ENCODE measurements around the gene GVQW3. TPM values are rescaled to one million over a fixed set of nuclear protein-coding genes. Genes with fewer than 3 reads are reported as not detected.
A peak's percentile ranks its signal among the peaks of the same experiment; 100 is the strongest.

The GVQW3 gene
- total RNA-seq, 2 experiments from 2014 or later = 2.3 to 3.3 TPM

GRCh38 chr11:76419896-76420295 is 38.8 kb downstream of the GVQW3 start:
- no peaks in the 10 kb centered on the region for H3K9me3 Mint-ChIP-seq
- peaks cover 11% of the 10 kb centered on the region for H3K4me1 Mint-ChIP-seq (ENCODE audit: low read depth)
- peak; percentile 30 for DNase-seq
- ChIA-PET CTCF (interaction anchor here (0.8 to 2.2 kb wide), 7 partner anchors 9 to 212 kb away, joined by 3 to 10 read pairs (median 5); no protein-coding TSS in a partner anchor), POLR2A (no interaction called here)
- no peaks in the 10 kb centered on the region for H3K36me3 Mint-ChIP-seq
- intact Hi-C loops (cut with micrococcal nuclease) = loop anchor here (10.0 kb wide), 1 partner anchor 215 kb away; the partner anchor contains the start of gene WNT11
- H3K27me3 Mint-ChIP-seq = peaks cover 11% of the 10 kb centered on the region
- H3K4me3 Mint-ChIP-seq = no peak overlapping the region
- no peak overlapping the region for H3K27ac Mint-ChIP-seq

- DNase-seq = peak; percentile 61
- Mint-ChIP-seq H3K27me3 (peaks cover 4% of the 10 kb centered on the region), H3K36me3 (no peaks in the 10 kb centered on the region), H3K4me3 (no peak overlapping the region), H3K4me1 (ENCODE audit: low read depth) (peaks cover 13% of the 10 kb centered on the region), H3K9me3 (no peaks in the 10 kb centered on the region), H3K27ac (no peak overlapping the region)
- intact Hi-C loops (cut with micrococcal nuclease) = loop anchor here (1.0 to 10.0 kb wide), 3 partner anchors 20 to 220 kb away; partner anchors contain the start of genes GVQW3, THAP12 and WNT11
- ChIA-PET CTCF (interaction anchor here (0.7 to 1.0 kb wide), 2 partner anchors 59 to 216 kb away, joined by 3 to 4 read pairs; no protein-coding TSS in a partner anchor), POLR2A (interaction anchor here (1.7 kb wide), 1 partner anchor 21 kb away, joined by 5 read pairs; the partner anchor contains the start of gene EMSY)
These were observed 43.3 kb downstream of the GVQW3 start for GRCh38 chr11:76424379-76424778.

GRCh38 chr11:76424891-76425290 is 43.8 kb downstream of the GVQW3 start:
- Mint-ChIP-seq H3K4me1 (ENCODE audit: low read depth) (peaks cover 13% of the 10 kb centered on the region), H3K27me3 (peaks cover 3% of the 10 kb centered on the region), H3K27ac (no peak overlapping the region), H3K36me3 (no peaks in the 10 kb centered on the region), H3K4me3 (no peak overlapping the region), H3K9me3 (no peaks in the 10 kb centered on the region)
- ChIA-PET POLR2A (interaction anchor here (1.7 kb wide), 1 partner anchor 21 kb away, joined by 5 read pairs; the partner anchor contains the start of gene EMSY), CTCF (interaction anchor here (1.0 kb wide), 1 partner anchor 217 kb away, joined by 4 read pairs; no protein-coding TSS in a partner anchor)
- DNase-seq = no peak
- intact Hi-C loops (cut with micrococcal nuclease) = loop anchor here (1.0 to 10.0 kb wide), 3 partner anchors 19 to 220 kb away; partner anchors contain the start of genes GVQW3, THAP12 and WNT11

GRCh38 chr11:76426660-76427059 is 45.5 kb downstream of the GVQW3 start:
- DNase-seq = no peak
- CTCF ChIA-PET = no interaction called here
- H3K27me3 Mint-ChIP-seq = peaks cover 3% of the 10 kb centered on the region
- POLR2A ChIA-PET = no interaction called here
- no peaks in the 10 kb centered on the region for H3K9me3 Mint-ChIP-seq
- intact Hi-C loops (cut with micrococcal nuclease) = loop anchor here (10.0 kb wide), 1 partner anchor 222 kb away; the partner anchor contains the start of gene WNT11
- no peak overlapping the region for H3K27ac Mint-ChIP-seq
- H3K4me1 Mint-ChIP-seq (ENCODE audit: low read depth) = peaks cover 13% of the 10 kb centered on the region
- H3K36me3 Mint-ChIP-seq = no peaks in the 10 kb centered on the region
- no peak overlapping the region for H3K4me3 Mint-ChIP-seq

- H3K4me3 Mint-ChIP-seq = no peak overlapping the region
These were observed 54.9 kb downstream of the GVQW3 start for GRCh38 chr11:76436020-76436419.

GRCh38 chr11:76443268-76443980 is 62.3 kb downstream of the GVQW3 start:
- peaks cover 20% of the 10 kb centered on the region for H3K36me3 Mint-ChIP-seq
- H3K4me1 Mint-ChIP-seq (ENCODE audit: low read depth) = peaks cover 26% of the 10 kb centered on the region
- peak; percentile 14 for DNase-seq
- H3K4me3 Mint-ChIP-seq = peak overlapping the region; percentile 98
- no peaks in the 10 kb centered on the region for H3K27me3 Mint-ChIP-seq
- no peaks in the 10 kb centered on the region for H3K9me3 Mint-ChIP-seq
- intact Hi-C loops (cut with micrococcal nuclease) = loop anchor here (5.0 to 10.0 kb wide), 3 partner anchors 229 to 1551 kb away; partner anchors contain the start of genes INTS4, LRRC32 and UVRAG
- H3K27ac Mint-ChIP-seq = peak overlapping the region; percentile 91
- POLR2A ChIA-PET = interaction anchor here (1.0 to 1.6 kb wide), 2 partner anchors 62 to 63 kb away, joined by 3 to 5 read pairs; partner anchors contain the start of gene GVQW3
- CTCF ChIA-PET = interaction anchor here (0.9 to 3.1 kb wide), 2 partner anchors 62 to 236 kb away, joined by 3 to 10 read pairs; partner anchors contain the start of genes GVQW3 and WNT11

More at GRCh38 chr11:76436020-76436419, 54.9 kb downstream of the GVQW3 start:
- H3K27me3 Mint-ChIP-seq = no peaks in the 10 kb centered on the region
- H3K4me1 Mint-ChIP-seq (ENCODE audit: low read depth) = peaks cover 6% of the 10 kb centered on the region
- H3K9me3 Mint-ChIP-seq = peaks cover 4% of the 10 kb centered on the region
- ChIA-PET CTCF (interaction anchor here (1.1 kb wide), 1 partner anchor 58 kb away, joined by 3 read pairs; no protein-coding TSS in a partner anchor), POLR2A (no interaction called here)
- peaks cover 5% of the 10 kb centered on the region for H3K36me3 Mint-ChIP-seq
- DNase-seq = no peak
- no peak overlapping the region for H3K27ac Mint-ChIP-seq
- intact Hi-C loops (cut with micrococcal nuclease) = no loop called here

- no peak for DNase-seq
- POLR2A ChIA-PET = no interaction called here
- Mint-ChIP-seq H3K27ac (peak overlapping the region; percentile 91), H3K27me3 (no peaks in the 10 kb centered on the region), H3K9me3 (no peaks in the 10 kb centered on the region), H3K4me1 (ENCODE audit: low read depth) (peaks cover 29% of the 10 kb centered on the region), H3K4me3 (peak overlapping the region; percentile 98), H3K36me3 (peaks cover 20% of the 10 kb centered on the region)
- intact Hi-C loops (cut with micrococcal nuclease) = loop anchor here (1.0 to 10.0 kb wide), 8 partner anchors 20 to 1551 kb away; partner anchors contain the start of genes GVQW3, INTS4, LRRC32 and THAP12
- CTCF ChIA-PET = interaction anchor here (3.1 kb wide), 1 partner anchor 236 kb away, joined by 10 read pairs; the partner anchor contains the start of gene WNT11
These were observed 62.9 kb downstream of the GVQW3 start for GRCh38 chr11:76444065-76444383.

GRCh38 chr11:76444384-76445120 is 63.4 kb downstream of the GVQW3 start, which contains the start of gene EMSY:
Gene EMSY, plus strand, starts transcription at chr11:76445018. Its CDS starts 1,921 bp downstream, at chr11:76446939.
- CTCF ChIA-PET = interaction anchor here (3.1 kb wide), 1 partner anchor 237 kb away, joined by 10 read pairs; the partner anchor contains the start of gene WNT11
- intact Hi-C loops (cut with micrococcal nuclease) = loop anchor here (1.0 to 10.0 kb wide), 8 partner anchors 20 to 1550 kb away; partner anchors contain the start of genes GVQW3, INTS4, LRRC32 and THAP12
- H3K27ac Mint-ChIP-seq = peak within 1 kb of the TSS; percentile 91
- H3K27me3 Mint-ChIP-seq = no peaks in the 10 kb centered on the region
- H3K36me3 Mint-ChIP-seq = peaks cover 22% of the 10 kb centered on the region
- no peaks in the 10 kb centered on the region for H3K9me3 Mint-ChIP-seq
- H3K4me3 Mint-ChIP-seq = peak within 1 kb of the TSS; percentile 98
- peaks cover 33% of the 10 kb centered on the region for H3K4me1 Mint-ChIP-seq (ENCODE audit: low read depth)
- peak; percentile 95 for DNase-seq
- POLR2A ChIA-PET = interaction anchor here (1.6 kb wide), 1 partner anchor 19 kb away, joined by 5 read pairs; no protein-coding TSS in a partner anchor

GRCh38 chr11:76445121-76446084 is 64.3 kb downstream of the GVQW3 start:
- Mint-ChIP-seq H3K4me1 (ENCODE audit: low read depth) (peaks cover 33% of the 10 kb centered on the region), H3K36me3 (peaks cover 27% of the 10 kb centered on the region), H3K27ac (peak overlapping the region; percentile 91), H3K9me3 (no peaks in the 10 kb centered on the region), H3K4me3 (peak overlapping the region; percentile 98), H3K27me3 (no peaks in the 10 kb centered on the region)
- ChIA-PET POLR2A (interaction anchor here (0.9 to 1.6 kb wide), 2 partner anchors 20 to 143 kb away, joined by 3 to 5 read pairs; no protein-coding TSS in a partner anchor), CTCF (interaction anchor here (0.6 to 2.2 kb wide), 3 partner anchors 10 to 1090 kb away, joined by 3 to 8 read pairs (median 7); no protein-coding TSS in a partner anchor)
- intact Hi-C loops (cut with micrococcal nuclease) = loop anchor here (2.0 to 10.0 kb wide), 4 partner anchors 75 to 1549 kb away; partner anchors contain the start of genes INTS4 and UVRAG
- DNase-seq = peak; percentile 70

- ChIA-PET POLR2A (no interaction called here), CTCF (interaction anchor here (1.0 to 1.4 kb wide), 3 partner anchors 11 to 241 kb away, joined by 4 to 5 read pairs (median 4); no protein-coding TSS in a partner anchor)
- Mint-ChIP-seq H3K36me3 (peaks cover 36% of the 10 kb centered on the region), H3K27ac (no peak overlapping the region), H3K9me3 (no peaks in the 10 kb centered on the region), H3K27me3 (no peaks in the 10 kb centered on the region), H3K4me1 (ENCODE audit: low read depth) (peaks cover 24% of the 10 kb centered on the region), H3K4me3 (no peak overlapping the region)
- DNase-seq = no peak
- intact Hi-C loops (cut with micrococcal nuclease) = loop anchor here (10.0 kb wide), 2 partner anchors 634 to 1546 kb away; partner anchors contain the start of genes INTS4 and UVRAG
These were observed 67.4 kb downstream of the GVQW3 start for GRCh38 chr11:76448506-76448905.
